Measurements from ENCODE around the gene PIGU. TPM values are rescaled to one million over a fixed set of nuclear protein-coding genes. Genes with fewer than 3 reads are reported as not detected.
A peak's percentile ranks its signal among the peaks of the same experiment; 100 is the strongest.

Gene PIGU
- total and polyA plus RNA-seq, 2 of the 13 experiments (the other 11 are each of a cell fraction or from before 2014, with no cell fraction given) = 45.5 to 231 TPM

- TF ChIP-seq ETV5 (CRISPR knock-in tag; IDR thresholded peaks at IDR 0.05; ENCODE audit: borderline replicate concordance) (no peak), ZNF775 (CRISPR knock-in tag; IDR thresholded peaks at IDR 0.05; ENCODE audit: borderline replicate concordance) (no peak), ZNF737 (CRISPR knock-in tag; IDR thresholded peaks at IDR 0.05; ENCODE audit: borderline replicate concordance) (no peak), AGO2 (optimal IDR thresholded peaks at IDR 0.05; ENCODE audit: low read depth, low read length) (no peak), HMGXB3 (CRISPR knock-in tag; IDR thresholded peaks at IDR 0.05; ENCODE audit: borderline replicate concordance) (no peak), ZNF180 (CRISPR knock-in tag; IDR thresholded peaks at IDR 0.05; ENCODE audit: borderline replicate concordance, low read depth) (no peak), MAF1 (CRISPR knock-in tag; IDR thresholded peaks at IDR 0.05; ENCODE audit: borderline replicate concordance) (no peak), ZNF138 (CRISPR knock-in tag; IDR thresholded peaks at IDR 0.05; ENCODE audit: low read depth) (no peak), ZNF484 (CRISPR knock-in tag; IDR thresholded peaks at IDR 0.05; ENCODE audit: borderline replicate concordance, low read depth) (no peak), LRRFIP1 (CRISPR knock-in tag; conservative IDR thresholded peaks at IDR 0.05) (no peak), CBX1 (IDR thresholded peaks at IDR 0.05; ENCODE audit: low read depth) (no peak), FOXP1 (IDR thresholded peaks at IDR 0.05) (no peak), FOXP1 (CRISPR knock-in tag; IDR thresholded peaks at IDR 0.05) (no peak), ZBTB21 (CRISPR knock-in tag; IDR thresholded peaks at IDR 0.05) (no peak), ZSCAN31 (CRISPR knock-in tag; IDR thresholded peaks at IDR 0.05; ENCODE audit: low read depth) (no peak), SMAD1 (CRISPR knock-in tag; IDR thresholded peaks at IDR 0.05; ENCODE audit: borderline replicate concordance, low read depth) (no peak), ADNP (CRISPR knock-in tag; IDR thresholded peaks at IDR 0.05) (no peak), REXO4 (CRISPR knock-in tag; IDR thresholded peaks at IDR 0.05; ENCODE audit: borderline replicate concordance) (no peak), MXI1 (IDR thresholded peaks at IDR 0.05; ENCODE audit: borderline replicate concordance, low read depth, low read length) (no peak), HOXA5 (CRISPR knock-in tag; IDR thresholded peaks at IDR 0.05) (no peak), CBX5 (CRISPR knock-in tag; IDR thresholded peaks at IDR 0.05; ENCODE audit: borderline replicate concordance) (no peak), HOXA3 (CRISPR knock-in tag; IDR thresholded peaks at IDR 0.05) (peak; percentile 89), ELF1 (CRISPR knock-in tag; IDR thresholded peaks at IDR 0.05) (no peak), ZNF747 (CRISPR knock-in tag; IDR thresholded peaks at IDR 0.05; ENCODE audit: borderline replicate concordance) (no peak), ZMYM2 (CRISPR knock-in tag; IDR thresholded peaks at IDR 0.05) (no peak), THAP8 (CRISPR knock-in tag; IDR thresholded peaks at IDR 0.05; ENCODE audit: borderline replicate concordance) (no peak)
Measured at GRCh38 chr20:34536798-34537394, 140.0 kb downstream of the PIGU start (continued).
